HCT116 (cell line): ENCODE data around the gene BAG2.

ENCODE experiments used
- EZH2 ChIP-seq: fragments of 200-600 bp; sonication (generic); IDR thresholded peaks from 2 replicates; pipeline ENCODE4 v1.6.1; 2017; ENCODE audit warnings: antibody characterized with exemption, mixed run types
- POLR2A ChIP-seq: IDR thresholded peaks from 2 replicates; pipeline ENCODE4 v1.7.0; 2011; ENCODE audit warnings: borderline replicate concordance; ENCODE audit not compliant: insufficient read depth, insufficient read length; ENCODE audit errors: extremely low read depth

- TF ChIP-seq EZH2 (no peak), POLR2A (no peak)
Measured at GRCh38 chr6:57198926-57199636, 27.0 kb downstream of the BAG2 start.
